A673 (cell line): ENCODE measurements around the gene SMIM5. TPM values are rescaled to one million over a fixed set of nuclear protein-coding genes. Genes with fewer than 3 reads are reported as not detected.
"Not testable (repeated sequence)": the region's sequence is repeated elsewhere in the genome, so short reads cannot be mapped to it uniquely, and the experiment has no call there.

ENCODE experiments used
- BruUV-seq: library from RNA; stranded (reverse); fragments of 400-500 nt; replicated peaks from 2 replicates; lab custom pipeline; 2021; lab: Mats Ljungman, UMichigan
- CTCF ChIA-PET: fragments of 300-600 bp; sonication (Branson Sonifier 250); formaldehyde crosslinking; loops from one replicate; lab custom pipeline; 2022; ENCODE audit warnings: antibody characterized with exemption; lab: Charles Lee
- POLR2A ChIA-PET: fragments of 300-600 bp; sonication (Branson Sonifier 250); formaldehyde crosslinking; loops from one replicate; lab custom pipeline; 2022; ENCODE audit warnings: antibody characterized with exemption; ENCODE audit not compliant: low non-redundant PET; lab: Charles Lee
- DNase-seq: peaks from one replicate; pipeline ENCODE4 v3.0.0-alpha.2; 2015; ENCODE audit warnings: low spot score
- H3K27ac ChIP-seq: fragments of 200-600 bp; sonication (generic); 2 replicates; pipeline ENCODE4 v1.5.1; 2016; ENCODE audit warnings: mixed run types, low read depth, mild to moderate bottlenecking, mixed read lengths, antibody characterized with exemption, low read length; ENCODE audit not compliant: poor library complexity, severe bottlenecking
- H3K27me3 ChIP-seq: fragments of 200-600 bp; sonication (generic); replicated peaks from 2 replicates; pipeline ENCODE4 v1.6.1; 2017; ENCODE audit warnings: mixed run types, low read depth, mild to moderate bottlenecking, mixed read lengths, antibody characterized with exemption, low read length; ENCODE audit not compliant: insufficient read depth, poor library complexity
- H3K36me3 ChIP-seq: fragments of 200-600 bp; sonication (generic); 2 replicates; pipeline ENCODE4 v1.6.1; 2016; ENCODE audit warnings: mixed run types, mild to moderate bottlenecking, mixed read lengths, antibody characterized with exemption, low read length; ENCODE audit not compliant: insufficient read depth, poor library complexity, severe bottlenecking
- H3K4me1 ChIP-seq: fragments of 200-600 bp; sonication (generic); 2 replicates; pipeline ENCODE4 v1.6.1; 2017; ENCODE audit warnings: mixed run types, mild to moderate bottlenecking, mixed read lengths, antibody characterized with exemption, low read length; ENCODE audit not compliant: insufficient read depth, poor library complexity, severe bottlenecking
- H3K4me3 ChIP-seq: fragments of 200-600 bp; sonication (generic); 2 replicates; pipeline ENCODE4 v1.5.1; 2016; ENCODE audit warnings: low read depth, mixed run types, mild to moderate bottlenecking, mixed read lengths, low read length; ENCODE audit not compliant: poor library complexity, severe bottlenecking
- H3K9me3 ChIP-seq: fragments of 200-600 bp; sonication (generic); 2 replicates; pipeline ENCODE4 v1.6.1; 2016; ENCODE audit warnings: mixed run types, low read depth, mild to moderate bottlenecking, mixed read lengths, antibody characterized with exemption, low read length; ENCODE audit not compliant: poor library complexity, severe bottlenecking
- CTCF ChIP-seq: fragments of 300-800, 200-600 bp; sonication (generic); conservative IDR thresholded peaks from 2 replicates; pipeline ENCODE4 v1.5.1; 2017; ENCODE audit warnings: low read depth, mild to moderate bottlenecking, antibody characterized with exemption, low read length, moderate library complexity, mixed read lengths
- EZH2 ChIP-seq: fragments of 200-600 bp; sonication (generic); IDR thresholded peaks from 2 replicates; pipeline ENCODE4 v1.6.1; 2017; ENCODE audit warnings: borderline replicate concordance, low read depth, mild to moderate bottlenecking, mixed read lengths, antibody characterized with exemption, low read length; ENCODE audit not compliant: poor library complexity, severe bottlenecking
- intact Hi-C: fragments of 100-400 bp; cut with micrococcal nuclease; formaldehyde crosslinking; loops from one replicate; pipeline ENCODE4 v1.10.0; 2022; ENCODE audit not compliant: unreplicated experiment
- total RNA-seq: library from RNA; stranded (reverse); gene quantifications from 2 replicates; pipeline ENCODE4 v1.2.3, GENCODE V29; 2021

The SMIM5 gene
- total RNA-seq, 1 experiment from 2014 or later: not detected

GRCh38 chr17:75592348-75593020, 40.8 kb upstream of the SMIM5 start:
- TF ChIP-seq EZH2 (no peak), CTCF (no peak)
- BruUV-seq: no TSS peak
- H3K4me3 ChIP-seq: no peak overlapping the region
- ChIA-PET CTCF (interaction anchor here (2.7 kb wide), 1 partner anchor 9 kb away, joined by 10 read pairs; no protein-coding TSS in a partner anchor), POLR2A (no interaction called here)
- intact Hi-C loops: no loop called here
- no peaks in the 10 kb centered on the region for H3K27me3 ChIP-seq
- DNase-seq: no peak
- H3K27ac ChIP-seq: no peak overlapping the region
- peaks cover 9% of the 10 kb centered on the region for H3K4me1 ChIP-seq
- H3K36me3 ChIP-seq: no peaks in the 10 kb centered on the region
- no peaks in the 10 kb centered on the region for H3K9me3 ChIP-seq

DNA sequence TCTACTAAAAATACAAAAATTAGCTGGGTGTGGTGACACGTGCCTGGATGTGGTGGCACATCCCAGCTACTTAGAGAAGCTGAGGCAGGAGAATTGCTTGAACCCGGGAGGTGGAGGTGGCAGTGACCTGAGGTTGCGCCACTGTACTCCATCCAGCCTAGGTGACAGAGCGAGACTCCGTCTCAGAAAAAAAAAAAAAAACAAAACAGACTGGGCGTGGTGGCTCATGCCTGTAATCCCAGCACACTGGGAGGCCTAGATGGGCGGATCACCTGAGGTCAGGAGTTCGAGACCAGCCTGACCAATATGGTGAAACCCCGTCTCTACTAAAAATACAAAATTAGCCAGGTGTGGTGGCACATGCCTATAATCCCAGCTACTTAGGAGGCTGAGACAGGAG, 39.8 kb upstream of the SMIM5 start:
- H3K9me3 ChIP-seq, H3K27me3 ChIP-seq, intact Hi-C loops, H3K4me3 ChIP-seq, POLR2A ChIA-PET, H3K4me1 ChIP-seq, BruUV-seq, H3K36me3 ChIP-seq, H3K27ac ChIP-seq, DNase-seq: not testable (repeated sequence)
- CTCF ChIA-PET: interaction anchor here (0.8 kb wide), 1 partner anchor 40 kb away, joined by 4 read pairs; the partner anchor contains the start of gene SMIM5

DNA sequence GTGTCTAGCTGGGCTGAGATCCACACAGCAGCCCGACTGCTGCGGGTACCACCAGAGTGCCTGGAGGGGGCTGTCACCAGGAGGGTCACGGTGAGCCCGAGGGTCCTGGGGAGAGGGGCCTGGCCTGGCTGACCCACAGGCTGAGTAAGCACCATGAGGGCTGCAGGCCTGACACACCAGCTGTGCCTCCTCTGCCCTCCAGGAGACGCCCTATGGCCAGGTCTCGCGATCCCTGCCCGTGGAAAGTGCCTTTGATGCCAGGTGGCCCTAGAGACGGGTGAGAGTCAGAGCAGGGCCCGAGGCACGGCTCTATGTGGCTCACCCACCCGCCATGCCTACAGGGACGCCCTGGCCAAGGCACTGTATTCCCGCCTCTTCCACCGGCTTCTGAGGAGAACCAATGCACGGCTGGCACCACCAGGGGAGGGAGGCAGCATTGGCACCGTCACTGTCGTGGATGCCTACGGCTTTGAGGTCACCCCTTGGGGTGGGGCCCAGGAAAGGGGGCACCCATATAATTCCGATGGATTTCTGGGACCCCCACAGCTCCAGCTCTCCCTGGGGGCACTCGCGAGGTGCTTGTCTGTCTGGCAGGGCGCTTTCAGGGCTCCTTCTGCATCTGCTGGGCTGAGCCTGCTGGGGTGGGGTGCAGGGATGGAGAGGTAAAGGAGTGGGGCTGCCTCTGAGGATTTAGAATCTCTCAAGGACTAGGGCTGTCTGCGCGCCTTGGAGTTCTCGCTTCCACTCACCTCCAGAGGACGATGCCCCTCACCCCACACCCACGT, 38.5 kb upstream of the SMIM5 start:
- POLR2A ChIA-PET: interaction anchor here (0.6 kb wide), 1 partner anchor 47 kb away, joined by 4 read pairs; no protein-coding TSS in a partner anchor
- intact Hi-C loops: no loop called here

More for the DNA sequence above, 38.5 kb upstream of the SMIM5 start:
- no peaks in the 10 kb centered on the region for H3K36me3 ChIP-seq
- DNase-seq: no peak
- TF ChIP-seq CTCF: no peak
- no peak for TF ChIP-seq EZH2
- H3K4me1 ChIP-seq: peaks cover 6% of the 10 kb centered on the region
- H3K4me3 ChIP-seq: no peak overlapping the region
- BruUV-seq: no TSS peak
- CTCF ChIA-PET: no interaction called here
- H3K9me3 ChIP-seq: no peaks in the 10 kb centered on the region
- no peaks in the 10 kb centered on the region for H3K27me3 ChIP-seq
- H3K27ac ChIP-seq: no peak overlapping the region
